Measurements from ENCODE around the gene C11orf24. TPM values are rescaled to one million over a fixed set of nuclear protein-coding genes. Genes with fewer than 3 reads are reported as not detected.

C11orf24 gene
- total and polyA plus RNA-seq, 11 donors, result 17.6 to 60.5 (median 33.6) TPM

- ATAC-seq (no peak), DNase-seq (peak; percentile 57 to 80 (median 74))
- Histone ChIP-seq H3K4me3 (peak within 1 kb of the TSS; percentile 71 to 96 (median 85)), H3K9me3 (no peaks in the 10 kb centered on the region), H3K27me3 (no peaks in the 10 kb centered on the region), H3K36me3 (no peaks in the 10 kb centered on the region), H3K4me1 (peaks cover 0 to 62% (median 47%) of the 10 kb centered on the region in 12 donors), H3K27ac (peak within 1 kb of the TSS; percentile 95 to 100 (median 99))
- intact Hi-C loops (cut with DNase I), result loop anchor here in 4 of 10 donors (5.0 to 10.0 kb wide), 8 partner anchors 59 to 234 kb away; partner anchors contain the start of genes TCIRG1 (in 2 of the 4), C11orf24 (in 1 of the 4), CHKA (in 1 of the 4) and NDUFS8 (in 1 of the 4)
- 0 to 2% (median 1%) methylated on average over 21 to 60 of the region's 60 CpGs; no CpG with 5 or more reads in 1 of the 4 donors for WGBS, 4 donors
- no peak for TF ChIP-seq CTCF (IDR thresholded peaks at IDR 0.05)
- TF ChIP-seq POLR2A (IDR thresholded peaks at IDR 0.05), result no peak
Observed at GRCh38 chr11:68213135-68213515, 58.6 kb downstream of the C11orf24 start, which contains the start of gene KMT5B. Gene KMT5B (minus strand): TSS chr11:68213296. CDS start chr11:68190076, 23,220 bp downstream.

GRCh38 chr11:68212421-68213134, 59.2 kb downstream of the C11orf24 start:
- no peaks in the 10 kb centered on the region for H3K27me3 ChIP-seq
- intact Hi-C loops (cut with DNase I), result loop anchor here in 4 of 10 donors (5.0 to 10.0 kb wide), 8 partner anchors 60 to 235 kb away; partner anchors contain the start of genes TCIRG1 (in 2 of the 4), C11orf24 (in 1 of the 4), CHKA (in 1 of the 4) and NDUFS8 (in 1 of the 4)
- WGBS, 4 donors, result 0 to 1% (median 0%) methylated on average over 48 to 80 of the region's 80 CpGs
- peak in 8 of 12 donors; percentile 11 to 45 (median 30) for TF ChIP-seq CTCF (IDR thresholded peaks at IDR 0.05)
- no peak for TF ChIP-seq POLR2A (IDR thresholded peaks at IDR 0.05)
- H3K4me1 ChIP-seq, result peaks cover 0 to 62% (median 47%) of the 10 kb centered on the region in 12 donors
- ATAC-seq, result peak in 3 of 4 donors; percentile 62 to 65 (median 63)
- H3K9me3 ChIP-seq, result no peaks in the 10 kb centered on the region
- H3K4me3 ChIP-seq, result peak overlapping the region; percentile 71 to 96 (median 85)
- peak overlapping the region; percentile 95 to 100 (median 99) for H3K27ac ChIP-seq
- H3K36me3 ChIP-seq, result no peaks in the 10 kb centered on the region
- peak; percentile 74 to 83 (median 81) for DNase-seq

- no peak for TF ChIP-seq CTCF (IDR thresholded peaks at IDR 0.05)
- TF ChIP-seq POLR2A (IDR thresholded peaks at IDR 0.05), result no peak
- intact Hi-C loops (cut with DNase I), result loop anchor here in 4 of 10 donors (5.0 to 10.0 kb wide), 8 partner anchors 61 to 236 kb away; partner anchors contain the start of genes TCIRG1 (in 2 of the 4), C11orf24 (in 1 of the 4), CHKA (in 1 of the 4) and NDUFS8 (in 1 of the 4)
- peak overlapping the region in 4 of 12 donors; percentile 76 to 98 (median 90) for H3K27ac ChIP-seq
- H3K4me3 ChIP-seq, result peak overlapping the region in 10 of 12 donors; percentile 71 to 96 (median 84)
- H3K27me3 ChIP-seq, result no peaks in the 10 kb centered on the region
- no peaks in the 10 kb centered on the region for H3K36me3 ChIP-seq
- WGBS, 4 donors, result 24 to 31% (median 27%) methylated on average over 14 of the region's 14 CpGs
- ATAC-seq (no peak), DNase-seq (no peak)
- H3K9me3 ChIP-seq, result no peaks in the 10 kb centered on the region
- H3K4me1 ChIP-seq, result peaks cover 0 to 71% (median 52%) of the 10 kb centered on the region in 12 donors
Observed at GRCh38 chr11:68211546-68211945, 60.2 kb downstream of the C11orf24 start.

Other genes with a start within 250 kb of the C11orf24 start
- gene NDUFS8, start 241.3 kb downstream of the C11orf24 start, total RNA-seq, result 100 to 1,000 TPM; 262 to 948 (median 365) TPM
- 100 to 1,000 TPM; 310 to 870 TPM for gene NDUFS8, start 241.3 kb downstream of the C11orf24 start, polyA plus RNA-seq
- 10 to 100 TPM; 10.2 to 88.7 (median 20.3) TPM for gene TCIRG1, start 232.9 kb downstream of the C11orf24 start, total RNA-seq
- 10 to 100 TPM; 25.5 to 36.9 TPM for gene TCIRG1, start 232.9 kb downstream of the C11orf24 start, polyA plus RNA-seq
- 10 to 100 TPM in 3 of 9 donors, 1 to 10 TPM in 6; 6.1 to 15.0 (median 8.2) TPM for gene CHKA, start 150.6 kb downstream of the C11orf24 start, total RNA-seq
- gene CHKA, start 150.6 kb downstream of the C11orf24 start, polyA plus RNA-seq, result 10 to 100 TPM; 15.9 to 22.9 TPM
- gene KMT5B, start 58.7 kb downstream of the C11orf24 start, total RNA-seq, result 10 to 100 TPM; 21.5 to 37.0 (median 27.1) TPM
- gene KMT5B, start 58.7 kb downstream of the C11orf24 start, polyA plus RNA-seq, result 10 to 100 TPM; 15.5 to 15.8 TPM
- 10 to 100 TPM; 34.5 to 62.5 (median 39.8) TPM for gene LRP5, start 40.6 kb upstream of the C11orf24 start, total RNA-seq
- 10 to 100 TPM; 30.2 to 44.0 TPM for gene LRP5, start 40.6 kb upstream of the C11orf24 start, polyA plus RNA-seq
- gene PPP6R3, start 188.8 kb upstream of the C11orf24 start, total RNA-seq, result 10 to 100 TPM; 72.9 to 93.8 (median 81.7) TPM
- gene PPP6R3, start 188.8 kb upstream of the C11orf24 start, polyA plus RNA-seq, result 10 to 100 TPM; 23.2 to 37.9 TPM

Data from heart left ventricle (tissue), 16 donors.